ENCODE data around the gene SQOR.

Gene SQOR

DNA sequence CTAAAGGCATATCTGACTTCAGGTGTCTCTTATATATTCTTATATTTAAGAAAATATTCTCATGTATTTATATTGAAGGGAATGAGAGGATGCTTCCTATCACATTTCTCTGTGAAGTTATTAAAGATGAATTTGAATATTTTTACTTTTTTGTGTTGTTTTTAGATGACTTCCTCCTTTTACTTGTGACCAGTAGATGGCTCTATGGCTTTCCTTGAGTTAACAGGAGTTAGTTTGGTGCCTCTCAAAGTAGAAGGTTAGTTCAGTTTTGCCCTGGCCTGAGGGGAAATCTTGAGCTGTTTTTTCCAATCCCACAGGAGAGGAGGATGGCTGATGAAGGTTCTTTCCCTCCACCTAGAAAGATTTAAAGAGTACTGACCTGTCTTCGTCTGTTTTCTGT, 80.7 kb downstream of the SQOR start:
- no peak overlapping the region for H3K4me3 ChIP-seq (replicated peaks in 1 of 2; ENCODE audit: low read depth in 2 of 2, low read length in 2 of 2)
- DNase-seq (ENCODE audit: low read depth in 2 of 2), result peak; percentile 42 to 51
- TF ChIP-seq, protein P1, sequence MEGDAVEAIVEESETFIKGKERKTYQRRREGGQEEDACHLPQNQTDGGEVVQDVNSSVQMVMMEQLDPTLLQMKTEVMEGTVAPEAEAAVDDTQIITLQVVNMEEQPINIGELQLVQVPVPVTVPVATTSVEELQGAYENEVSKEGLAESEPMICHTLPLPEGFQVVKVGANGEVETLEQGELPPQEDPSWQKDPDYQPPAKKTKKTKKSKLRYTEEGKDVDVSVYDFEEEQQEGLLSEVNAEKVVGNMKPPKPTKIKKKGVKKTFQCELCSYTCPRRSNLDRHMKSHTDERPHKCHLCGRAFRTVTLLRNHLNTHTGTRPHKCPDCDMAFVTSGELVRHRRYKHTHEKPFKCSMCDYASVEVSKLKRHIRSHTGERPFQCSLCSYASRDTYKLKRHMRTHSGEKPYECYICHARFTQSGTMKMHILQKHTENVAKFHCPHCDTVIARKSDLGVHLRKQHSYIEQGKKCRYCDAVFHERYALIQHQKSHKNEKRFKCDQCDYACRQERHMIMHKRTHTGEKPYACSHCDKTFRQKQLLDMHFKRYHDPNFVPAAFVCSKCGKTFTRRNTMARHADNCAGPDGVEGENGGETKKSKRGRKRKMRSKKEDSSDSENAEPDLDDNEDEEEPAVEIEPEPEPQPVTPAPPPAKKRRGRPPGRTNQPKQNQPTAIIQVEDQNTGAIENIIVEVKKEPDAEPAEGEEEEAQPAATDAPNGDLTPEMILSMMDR (IDR thresholded peaks at IDR 0.05; ENCODE audit: low read depth, low read length), result peak; percentile 50

DNA sequence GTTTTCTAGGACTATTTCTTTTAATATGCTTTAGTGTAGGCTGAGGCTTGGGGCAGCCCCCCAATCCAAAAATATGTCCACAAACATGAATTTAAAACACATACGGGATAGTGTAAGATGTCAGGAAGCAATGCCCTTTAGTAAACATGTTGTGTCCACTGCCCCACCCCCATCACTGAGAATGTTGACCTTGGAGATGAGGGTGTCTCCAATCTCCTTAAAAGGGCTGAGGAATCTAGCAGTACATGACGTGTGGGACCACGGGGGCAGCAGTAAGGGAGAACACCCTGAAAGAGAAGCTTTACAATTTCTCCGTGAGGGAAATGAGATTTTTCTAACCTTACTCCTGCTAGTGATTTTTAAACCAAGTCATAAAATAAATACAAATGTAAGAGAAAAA, 84.7 kb downstream of the SQOR start:
- H3K4me3 ChIP-seq (replicated peaks in 1 of 2; ENCODE audit: low read depth in 2 of 2, low read length in 2 of 2), result no peak overlapping the region
- DNase-seq (ENCODE audit: low read depth in 2 of 2), result peak; percentile 45 to 49
- TF ChIP-seq, protein P1 (IDR thresholded peaks at IDR 0.05; ENCODE audit: low read depth, low read length), result no peak

DNA sequence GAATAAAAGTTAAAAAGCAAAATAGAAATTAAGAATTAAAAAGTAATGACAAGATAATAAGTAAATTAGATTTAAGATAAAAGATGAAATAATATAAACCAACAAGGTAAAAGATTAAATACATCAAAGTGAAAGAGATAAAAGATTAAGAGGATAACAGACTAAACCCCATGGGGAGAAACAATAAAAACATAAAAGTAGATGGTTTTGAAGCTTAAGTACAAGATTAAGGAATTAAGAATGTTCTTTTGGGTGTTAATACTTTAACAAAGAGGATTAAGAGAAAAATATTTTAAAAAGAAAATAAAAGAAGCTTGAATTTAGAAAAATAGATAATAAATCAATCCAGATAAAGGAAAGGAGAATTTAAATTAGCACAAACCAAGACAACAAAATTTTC, 85.4 kb downstream of the SQOR start:
- TF ChIP-seq, protein P1 (IDR thresholded peaks at IDR 0.05; ENCODE audit: low read depth, low read length), result no peak
- DNase-seq (ENCODE audit: low read depth in 2 of 2), result no peak
- no peak overlapping the region for H3K4me3 ChIP-seq (replicated peaks in 1 of 2; ENCODE audit: low read depth in 2 of 2, low read length in 2 of 2)

DNA sequence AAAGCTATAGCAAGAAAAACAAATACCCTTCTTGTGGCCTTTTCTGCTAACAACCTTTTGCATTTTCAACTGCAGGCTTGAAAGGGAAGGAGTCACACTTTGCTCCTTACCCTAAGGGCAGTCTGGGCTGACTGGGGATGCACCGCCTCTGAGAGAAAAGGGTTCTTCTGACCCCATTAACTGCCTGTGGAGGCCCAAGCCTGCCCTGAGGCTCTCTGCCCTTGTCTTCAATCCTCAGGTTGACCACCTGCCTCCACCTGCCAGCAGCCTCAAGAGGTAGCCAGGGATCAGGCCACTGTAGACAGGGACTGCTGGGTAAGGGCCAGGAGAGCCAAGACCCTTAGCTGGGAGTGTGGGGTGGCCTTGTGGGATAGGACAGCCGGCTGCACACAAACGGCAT, 93.8 kb downstream of the SQOR start:
- TF ChIP-seq, protein P1 (IDR thresholded peaks at IDR 0.05; ENCODE audit: low read depth, low read length), result no peak

DNA sequence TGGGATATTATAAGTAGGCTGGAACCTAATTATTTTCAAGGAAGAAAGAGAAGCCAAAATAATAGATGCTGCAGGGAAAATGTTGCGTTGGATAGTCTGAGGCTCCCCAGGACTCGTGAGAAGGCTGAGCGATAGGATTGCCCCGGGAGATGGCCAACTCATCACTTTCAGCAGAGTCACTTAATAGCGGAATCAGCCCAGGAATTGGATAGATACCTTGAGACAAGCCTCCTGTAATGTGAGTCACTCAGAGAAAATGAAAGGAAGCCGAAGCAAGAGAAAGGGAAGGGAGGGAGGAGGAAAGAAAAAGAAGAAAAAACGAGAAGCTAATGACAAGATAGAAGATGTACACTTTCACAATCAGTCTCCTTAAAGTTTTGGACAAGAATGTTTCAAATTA, 94.3 kb downstream of the SQOR start:
- peak in 1 of 2 donors; percentile 35 for DNase-seq (ENCODE audit: low read depth in 2 of 2)
- H3K4me3 ChIP-seq (replicated peaks in 1 of 2; ENCODE audit: low read depth in 2 of 2, low read length in 2 of 2), result no peak overlapping the region
- TF ChIP-seq, protein P1 (IDR thresholded peaks at IDR 0.05; ENCODE audit: low read depth, low read length), result no peak

More for the DNA sequence above, 93.8 kb downstream of the SQOR start:
- no peak for DNase-seq (ENCODE audit: low read depth in 2 of 2)
- H3K4me3 ChIP-seq (replicated peaks in 1 of 2; ENCODE audit: low read depth in 2 of 2, low read length in 2 of 2), result no peak overlapping the region

DNA sequence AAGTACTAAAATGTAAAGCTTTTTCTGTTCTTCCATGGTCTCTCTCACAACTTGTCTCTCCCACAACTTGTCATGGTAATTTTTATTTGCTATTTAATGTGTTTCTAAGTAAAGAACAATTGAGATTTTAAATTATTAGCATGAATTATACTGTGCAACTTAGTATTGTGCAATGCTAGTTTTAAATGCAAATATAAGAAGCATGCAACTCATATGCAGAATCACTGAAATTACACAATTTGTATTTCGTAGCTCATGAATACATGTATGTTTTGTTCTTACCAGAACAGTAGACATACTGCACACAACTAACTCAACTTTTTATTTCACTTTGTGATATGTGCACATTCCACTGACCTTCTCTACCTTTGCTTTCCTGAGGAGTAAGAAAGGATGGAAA, 96.5 kb downstream of the SQOR start:
- no peak for DNase-seq (ENCODE audit: low read depth in 2 of 2)
- H3K4me3 ChIP-seq (replicated peaks in 1 of 2; ENCODE audit: low read depth in 2 of 2, low read length in 2 of 2), result no peak overlapping the region
- TF ChIP-seq, protein P1 (IDR thresholded peaks at IDR 0.05; ENCODE audit: low read depth, low read length), result no peak

DNA sequence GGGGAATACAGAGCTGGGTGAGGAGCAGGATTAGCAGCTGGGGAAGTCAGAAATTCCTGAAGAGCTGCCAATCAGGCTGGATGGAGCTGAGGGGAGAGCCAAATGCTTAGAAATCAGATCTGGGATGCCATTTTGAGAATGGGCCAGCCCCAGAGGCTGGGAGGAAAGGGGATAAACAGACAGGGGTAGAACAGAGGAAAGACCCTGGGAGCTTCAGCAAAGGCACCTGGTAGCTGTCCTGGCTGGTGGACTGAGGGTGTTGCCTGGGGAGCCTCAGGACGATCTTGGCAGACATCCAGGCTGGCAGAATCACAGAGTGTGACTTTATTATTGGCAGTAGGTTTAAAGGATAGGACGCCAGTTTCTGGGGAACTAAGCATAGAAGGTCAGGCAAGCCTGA, 97.8 kb downstream of the SQOR start:
- no peak overlapping the region for H3K4me3 ChIP-seq (replicated peaks in 1 of 2; ENCODE audit: low read depth in 2 of 2, low read length in 2 of 2)
- DNase-seq (ENCODE audit: low read depth in 2 of 2), result peak in 1 of 2 donors; percentile 4
- TF ChIP-seq, protein P1 (IDR thresholded peaks at IDR 0.05; ENCODE audit: low read depth, low read length), result no peak

Measured in cardiac fibroblast (primary cell).